GM19468 (cell line): Measurements from ENCODE around the gene TGFBRAP1.

Source experiments
- ATAC-seq: cut with Tn5 transposase; IDR thresholded peaks from one replicate; pipeline ENCODE4 v1.9.1; 2021; ENCODE audit warnings: mild to moderate bottlenecking, moderate library complexity, moderate number of reproducible peaks; ENCODE audit not compliant: unreplicated experiment; ENCODE audit errors: extremely low read depth

TGFBRAP1 gene

DNA sequence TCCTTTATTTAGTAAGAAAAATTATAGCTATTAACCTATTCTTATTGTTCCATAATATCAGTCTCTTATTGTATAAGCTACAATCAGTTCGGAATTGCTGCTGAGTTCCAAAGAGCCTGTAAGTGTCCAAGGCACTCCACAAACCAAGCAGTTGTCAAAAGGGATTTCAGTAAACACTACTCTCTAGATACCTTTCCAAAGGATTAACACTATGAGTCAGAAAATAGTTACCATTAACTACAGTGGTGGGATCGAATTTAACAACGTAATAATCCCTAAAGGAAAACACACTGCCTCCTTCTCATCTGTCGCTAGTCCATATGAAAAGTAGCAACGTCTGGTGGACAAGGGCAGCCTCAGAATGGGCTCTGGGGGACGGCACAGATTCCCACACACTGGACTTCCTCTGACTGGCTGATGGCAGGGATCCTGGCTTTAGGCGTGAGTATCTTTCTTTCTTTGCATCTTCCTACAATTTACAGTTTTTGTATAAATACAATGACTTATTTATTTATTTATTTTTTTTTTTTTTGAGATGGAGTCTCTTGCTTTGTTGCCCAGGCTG, 8.8 kb downstream of the TGFBRAP1 start:
- no peak for ATAC-seq

DNA sequence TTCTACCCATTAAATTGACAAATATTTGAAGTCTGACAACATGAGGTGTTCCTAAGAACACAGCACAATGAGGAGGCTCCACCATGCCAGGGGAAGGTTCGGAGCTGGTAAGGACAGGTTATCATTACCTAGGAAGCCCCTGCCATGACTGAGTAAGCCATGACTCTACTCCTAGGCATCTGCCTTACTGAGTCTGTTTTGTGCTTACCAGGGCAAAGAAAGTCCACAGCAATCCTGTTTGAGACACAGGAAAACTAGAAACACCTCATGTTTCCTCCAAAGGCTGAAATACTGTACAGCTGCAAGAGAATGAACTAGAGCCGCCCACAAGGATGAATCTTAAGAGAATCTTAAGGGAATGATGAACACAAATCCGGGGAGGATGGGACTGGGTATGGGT, 11.6 kb downstream of the TGFBRAP1 start:
- no peak for ATAC-seq

DNA sequence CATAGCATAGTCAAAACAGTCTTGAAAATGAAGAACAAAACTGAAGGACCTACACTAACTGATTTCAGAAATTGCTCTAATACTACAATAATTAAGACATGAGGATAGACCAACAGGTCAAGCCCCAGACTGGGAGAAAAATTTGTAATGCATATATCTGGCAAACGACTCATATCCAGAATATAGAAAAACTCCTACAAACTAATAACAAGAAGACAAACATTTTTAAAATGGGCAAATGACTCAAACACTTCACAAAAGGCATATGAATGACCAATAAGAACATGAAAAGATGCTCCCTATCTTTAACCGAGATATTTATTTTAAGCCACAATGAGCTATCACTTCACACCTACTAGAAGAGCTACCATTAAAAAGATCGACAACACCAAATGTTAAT, 14.2 kb downstream of the TGFBRAP1 start:
- peak; percentile 34 for ATAC-seq

DNA sequence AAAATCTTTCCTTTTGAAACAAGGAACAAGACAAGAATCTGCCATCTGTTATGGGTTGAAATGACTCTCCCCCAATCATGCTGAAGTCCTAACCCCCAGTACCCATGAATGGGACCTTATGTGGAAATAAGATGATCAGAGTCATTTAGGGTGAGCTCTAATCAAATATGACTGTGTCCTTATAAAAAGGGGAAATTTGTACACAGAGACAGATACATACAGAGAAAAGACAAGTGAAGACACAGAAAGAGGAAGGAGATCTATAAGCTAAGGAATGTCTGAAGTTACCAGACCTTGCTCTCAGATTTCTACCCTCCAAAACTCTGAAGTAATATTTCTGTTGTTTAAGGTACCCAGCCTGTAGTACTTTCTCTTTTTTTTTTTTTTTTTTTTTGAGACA, 15.7 kb downstream of the TGFBRAP1 start:
- ATAC-seq = no peak

DNA sequence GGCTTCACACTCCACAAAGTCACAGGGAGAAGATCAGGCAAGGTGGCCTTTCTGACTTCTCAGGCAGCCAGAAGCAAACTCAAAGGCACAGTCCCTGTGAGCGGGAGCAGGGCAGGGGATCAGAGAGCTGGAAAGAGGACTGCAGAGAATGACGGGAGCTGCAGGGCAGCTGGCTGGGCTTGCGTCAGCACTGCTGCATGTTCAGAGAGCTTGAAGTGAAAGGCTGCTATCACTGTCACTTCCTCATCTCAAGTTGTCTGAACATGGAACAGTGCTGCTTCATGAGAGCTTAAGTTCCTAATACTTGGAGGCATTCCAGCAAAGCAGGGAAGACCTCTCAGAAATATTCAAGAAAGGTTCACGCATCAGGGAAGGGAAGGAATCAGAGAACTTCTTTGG, 20.4 kb downstream of the TGFBRAP1 start:
- no peak for ATAC-seq

DNA sequence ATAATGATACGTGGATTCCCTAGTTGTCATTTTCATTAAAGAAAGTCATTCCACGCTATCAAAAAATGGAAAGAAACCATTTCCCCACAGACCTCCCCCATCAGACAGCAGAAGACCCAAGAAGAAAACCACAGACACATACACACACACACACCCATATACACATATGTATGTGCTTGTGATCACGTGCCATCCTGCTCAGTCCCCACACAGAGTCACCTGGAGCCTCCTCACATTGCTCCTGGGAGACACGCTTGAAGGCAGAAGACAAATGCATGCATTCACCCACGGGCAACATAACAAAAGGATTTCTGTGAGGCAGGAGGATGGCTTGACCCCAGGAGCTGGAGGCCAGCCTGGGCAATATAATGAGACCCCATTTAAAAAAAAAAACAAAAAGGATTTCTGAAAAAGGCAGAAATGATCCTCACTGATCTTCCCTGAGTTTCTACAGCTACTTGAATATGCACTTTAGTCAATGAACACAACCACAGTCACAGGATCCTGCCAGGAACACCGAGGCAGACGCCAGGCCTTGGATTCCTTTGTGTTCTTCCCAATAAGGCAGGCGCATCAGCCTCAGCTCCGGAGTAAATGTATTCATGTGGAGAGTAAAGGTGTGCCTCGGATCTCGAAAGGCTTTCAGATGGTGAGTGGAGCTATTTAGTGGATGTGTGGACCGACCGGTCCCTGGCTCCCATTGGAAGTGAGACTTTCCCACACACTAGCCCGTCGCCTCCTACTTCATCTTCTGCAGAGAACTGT, 21.0 kb downstream of the TGFBRAP1 start:
- no peak for ATAC-seq

DNA sequence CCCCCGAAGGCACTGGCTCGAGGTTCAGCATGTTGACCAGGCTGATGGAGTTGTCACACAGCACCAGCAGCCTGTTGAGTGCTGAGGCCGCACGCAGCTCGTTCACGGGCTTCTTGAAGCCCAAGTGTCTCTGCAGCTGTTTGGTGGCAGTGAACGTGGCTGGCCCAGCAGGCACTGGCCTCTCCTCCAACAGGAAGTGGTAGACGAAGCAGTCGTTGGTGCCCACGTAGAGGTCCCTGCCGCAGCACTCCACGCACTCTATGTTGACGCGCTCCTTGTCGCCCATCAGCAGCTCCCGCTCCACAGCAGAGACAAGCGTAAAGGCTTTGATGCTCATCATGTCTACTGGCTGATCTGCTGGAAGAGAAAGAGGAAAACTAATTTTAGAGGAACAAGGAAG, 21.6 kb downstream of the TGFBRAP1 start:
- ATAC-seq = no peak

DNA sequence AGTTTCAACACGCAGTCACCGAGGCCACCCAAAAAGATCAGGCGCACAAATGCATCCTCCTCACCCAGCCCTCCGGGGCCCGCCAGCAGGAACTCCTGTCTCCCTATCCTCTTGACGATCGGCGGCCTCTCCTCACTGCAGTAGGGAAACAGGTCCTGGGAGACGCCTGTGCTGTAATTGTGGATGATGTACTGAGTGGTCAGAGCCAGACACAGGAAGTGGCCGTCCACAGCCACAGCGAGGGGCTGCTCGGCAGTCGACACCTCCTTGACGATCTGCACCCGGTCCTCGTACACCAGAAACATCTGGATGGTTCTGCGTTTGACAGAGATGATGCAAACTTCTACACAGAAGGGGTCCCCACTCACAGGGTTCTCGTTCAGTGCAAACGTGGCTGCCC, 22.0 kb downstream of the TGFBRAP1 start:
- no peak for ATAC-seq

DNA sequence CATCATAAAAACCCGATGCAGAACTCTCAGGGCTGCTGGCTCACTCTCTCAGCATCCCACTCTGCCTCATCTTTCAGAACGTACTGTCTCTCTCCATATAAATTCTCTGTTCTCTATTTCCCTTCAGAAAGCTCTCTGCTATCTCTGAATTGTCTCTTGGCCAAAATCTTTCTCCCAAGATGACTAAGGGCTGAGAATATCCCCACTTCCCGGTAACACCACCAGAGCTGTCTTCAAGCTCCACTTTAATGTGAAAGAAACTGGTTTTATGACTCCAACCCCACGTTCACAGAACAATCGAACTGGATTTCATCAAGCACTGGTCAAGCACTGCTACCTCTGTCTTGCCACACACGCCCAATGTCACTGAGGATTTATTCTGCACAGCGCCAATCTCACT, 22.4 kb downstream of the TGFBRAP1 start:
- ATAC-seq = no peak

DNA sequence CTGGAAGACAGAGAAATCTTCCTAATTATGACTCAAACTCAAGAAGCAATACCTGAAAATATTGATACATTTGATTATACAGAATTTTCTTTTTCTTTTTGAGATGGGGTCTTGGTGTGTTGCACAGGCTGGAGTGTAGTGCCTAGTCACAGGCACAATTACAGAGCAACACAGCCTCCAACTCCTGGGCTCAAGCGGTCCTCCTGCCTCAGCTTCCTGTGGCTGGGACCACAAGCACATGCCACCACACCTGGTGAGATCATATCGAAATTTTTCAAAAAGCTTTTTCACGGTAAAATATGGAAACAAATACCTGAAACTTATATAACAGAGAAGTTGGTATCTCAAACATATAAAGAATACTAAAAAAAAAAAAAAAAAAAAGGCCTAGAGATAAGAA, 27.9 kb downstream of the TGFBRAP1 start:
- no peak for ATAC-seq

DNA sequence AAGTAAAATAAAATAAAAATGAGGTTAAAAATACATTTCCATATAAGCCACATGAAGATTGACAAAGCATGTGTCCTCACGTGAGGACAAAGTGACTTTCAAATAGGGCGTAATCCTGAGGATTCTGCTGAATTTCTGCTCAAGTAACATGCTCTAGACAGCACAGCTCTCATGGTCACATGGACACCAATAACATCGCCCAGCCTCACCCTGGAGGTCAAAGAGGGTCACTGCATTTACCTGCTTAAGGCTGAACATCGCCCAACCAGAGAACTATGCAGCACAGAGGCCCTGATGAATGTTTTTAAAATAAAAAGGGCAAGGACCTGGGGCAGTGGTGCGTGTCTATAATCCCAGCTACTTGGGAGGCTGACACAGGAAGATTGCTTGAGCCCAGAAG, 30.2 kb downstream of the TGFBRAP1 start:
- no peak for ATAC-seq

DNA sequence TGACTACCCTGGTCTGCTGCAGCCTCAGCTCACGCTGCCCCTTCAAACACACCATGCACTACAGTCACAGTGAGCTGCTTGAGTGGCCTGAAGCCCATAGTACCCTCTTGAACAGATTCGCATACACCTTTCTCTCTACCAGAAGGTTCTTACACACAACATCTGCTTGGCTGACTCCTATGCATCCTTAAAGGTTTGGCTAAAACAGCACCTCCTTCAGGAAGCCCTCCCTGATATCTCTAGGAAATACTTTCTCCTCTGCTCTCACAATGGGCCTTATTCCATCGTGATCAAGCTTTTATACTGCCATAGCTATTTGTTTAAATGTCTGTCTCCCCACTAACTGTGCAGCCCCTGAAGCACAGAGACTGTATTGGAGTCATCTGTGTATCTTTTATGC, 31.5 kb downstream of the TGFBRAP1 start:
- ATAC-seq = no peak

DNA sequence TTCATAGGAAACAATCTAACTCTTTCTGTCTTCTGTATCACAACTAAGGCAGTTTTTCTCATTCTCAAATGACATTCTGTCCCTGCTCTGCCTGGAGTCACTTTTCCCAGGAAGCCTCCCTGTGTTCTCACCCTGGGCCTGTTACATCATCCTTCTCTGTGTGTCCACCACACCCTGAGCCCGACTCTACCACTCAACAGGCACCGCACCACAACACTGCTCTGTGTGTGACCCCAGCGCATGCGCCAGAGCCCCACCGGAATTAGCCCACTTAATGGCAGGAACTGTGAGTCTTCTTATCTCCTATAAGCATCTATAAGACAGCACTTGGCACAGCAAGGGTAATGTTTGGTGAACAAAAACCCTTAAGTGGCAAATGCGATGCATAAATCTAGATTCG, 32.3 kb downstream of the TGFBRAP1 start:
- no peak for ATAC-seq

DNA sequence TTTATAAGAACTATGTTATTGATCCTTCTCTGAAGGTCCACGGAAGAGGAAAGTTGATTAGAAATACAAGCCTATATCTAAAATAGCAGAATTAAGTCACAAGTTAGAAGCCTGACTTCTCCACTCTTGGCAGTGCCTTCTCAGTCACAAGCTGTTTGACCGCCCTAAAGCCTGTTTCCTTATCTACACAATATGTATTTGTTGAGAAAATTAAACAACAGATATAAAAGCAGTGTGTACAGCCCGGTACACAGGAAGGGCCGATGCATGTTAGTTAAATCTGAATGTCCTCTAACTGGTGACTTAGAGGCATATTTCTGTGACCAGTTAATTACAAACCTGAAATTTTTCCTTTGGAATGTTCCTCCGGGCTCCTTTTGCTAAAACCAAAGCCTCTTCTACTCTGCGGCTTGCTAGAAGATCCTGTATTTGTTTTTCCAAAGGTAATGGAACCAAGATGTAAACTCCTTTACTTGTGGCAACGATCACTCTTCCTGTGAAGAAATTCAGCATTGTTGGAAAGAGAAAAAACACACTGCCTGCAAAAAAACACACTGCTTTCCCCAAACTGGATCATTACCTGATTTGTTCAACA, 33.4 kb downstream of the TGFBRAP1 start:
- no peak for ATAC-seq

DNA sequence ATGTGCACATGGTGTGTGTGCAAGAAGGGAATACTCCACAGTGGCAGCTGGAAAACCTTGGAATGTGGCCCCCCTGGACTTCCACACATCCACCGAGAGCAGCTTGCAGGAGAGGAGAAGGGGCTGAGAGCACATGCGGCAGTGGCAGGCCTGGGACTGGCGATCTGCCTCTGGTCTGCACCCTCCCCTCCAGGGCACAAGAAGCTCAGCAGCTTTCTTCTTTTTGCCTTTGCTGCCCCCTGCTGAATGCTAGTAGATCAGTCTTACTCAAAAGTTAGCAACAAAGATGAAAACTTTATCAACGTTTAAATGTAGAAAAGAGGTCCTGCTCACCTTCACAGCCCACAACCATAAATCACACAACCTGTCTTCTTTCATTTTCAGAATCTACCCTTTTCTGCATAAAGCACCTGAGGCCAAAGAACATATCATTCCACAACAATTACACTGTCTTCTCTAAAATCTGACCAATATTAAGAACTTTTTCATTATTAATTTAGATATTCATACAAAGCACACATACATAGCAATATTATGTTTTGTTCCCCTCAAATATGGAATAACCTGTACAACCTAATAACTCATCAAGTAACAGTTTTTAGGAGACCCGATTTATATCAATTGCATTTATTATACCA, 34.6 kb downstream of the TGFBRAP1 start:
- ATAC-seq = no peak

DNA sequence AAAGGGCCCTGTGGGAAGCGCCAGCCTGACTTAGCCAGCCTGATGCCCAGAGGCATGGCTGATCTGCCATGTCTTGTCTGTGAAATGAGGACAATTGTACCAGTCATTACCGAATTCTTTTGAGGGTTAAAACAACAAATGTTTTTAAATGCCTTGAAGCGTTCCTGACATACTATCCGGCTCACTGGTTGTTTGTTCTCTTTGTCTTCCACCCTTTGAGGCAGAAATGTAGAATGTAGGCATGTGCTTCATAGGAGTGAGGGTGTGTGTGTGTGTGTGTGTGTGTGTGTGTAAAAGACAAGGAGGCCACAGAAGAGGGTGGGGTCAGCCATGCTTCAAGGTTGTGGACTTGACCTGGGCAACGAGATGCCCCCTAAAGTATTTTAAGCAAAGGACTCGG, 35.5 kb downstream of the TGFBRAP1 start:
- ATAC-seq = no peak

DNA sequence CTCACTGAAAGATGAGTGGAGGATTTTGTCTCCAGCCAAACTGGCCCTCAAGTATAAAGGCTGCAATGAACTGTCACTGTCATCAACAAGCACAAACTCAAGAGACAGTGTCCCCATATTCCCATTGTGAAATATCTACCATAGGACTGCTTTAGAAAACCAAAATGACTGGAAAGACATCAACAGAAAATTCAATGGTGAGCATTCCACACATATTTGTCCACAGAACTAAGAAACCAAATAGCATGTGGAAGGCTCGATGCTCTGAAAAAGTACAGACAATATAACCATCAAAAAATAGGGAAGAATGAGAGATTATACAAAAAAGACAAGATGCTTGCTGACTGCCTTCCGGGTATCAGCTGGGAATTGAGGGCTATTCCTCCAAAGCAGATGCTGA, 37.6 kb downstream of the TGFBRAP1 start:
- ATAC-seq = no peak

DNA sequence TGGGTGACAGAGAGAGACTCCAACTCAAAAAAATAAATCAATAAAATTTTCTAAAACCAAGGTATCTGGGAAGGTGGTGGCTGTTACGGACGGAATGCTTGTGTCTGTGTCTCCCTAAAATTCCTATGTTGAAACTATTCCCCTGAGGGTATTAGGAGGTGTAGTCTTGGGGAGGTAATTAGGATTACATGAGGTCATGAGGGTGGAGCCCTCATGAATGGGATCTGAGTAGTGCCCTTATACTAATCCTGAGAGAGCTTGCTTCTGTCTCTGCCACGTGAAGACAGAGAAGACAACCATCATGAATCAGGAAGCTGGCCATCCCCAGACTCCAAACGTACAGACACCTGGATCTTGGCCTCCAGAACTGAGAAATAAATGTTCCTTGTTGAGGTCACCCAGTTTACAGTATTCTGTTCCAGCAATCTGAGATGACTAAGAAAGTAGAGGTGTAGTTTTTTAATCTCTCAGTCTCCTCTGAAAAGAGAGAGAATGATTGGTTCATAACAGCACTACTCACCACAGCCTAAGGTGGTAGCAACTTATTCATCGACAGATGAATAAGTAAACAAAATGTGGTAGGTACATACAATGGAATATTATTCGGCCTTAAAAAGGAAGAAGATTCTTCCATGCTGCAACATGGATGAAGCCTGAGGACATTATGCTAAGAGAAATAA, 38.4 kb downstream of the TGFBRAP1 start:
- ATAC-seq = no peak

DNA sequence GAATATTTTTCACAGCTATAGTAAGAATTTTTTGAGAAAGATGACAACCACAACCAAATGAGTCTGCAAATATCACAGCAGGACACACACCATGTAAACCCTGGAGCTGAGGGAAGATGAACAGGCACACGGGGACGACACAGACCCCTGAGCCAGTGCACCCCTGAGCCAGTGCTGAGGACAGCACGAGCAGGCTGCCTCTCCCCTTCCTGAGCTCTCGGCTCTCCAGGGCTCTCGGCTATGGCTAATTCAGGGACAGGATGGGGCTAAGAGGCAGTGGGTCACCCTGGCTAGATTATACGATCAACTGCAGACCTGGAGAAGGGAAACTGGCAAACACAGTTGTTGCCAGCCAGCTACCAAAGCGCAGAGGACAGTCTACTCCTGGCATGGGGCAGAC, 41.4 kb downstream of the TGFBRAP1 start:
- no peak for ATAC-seq

DNA sequence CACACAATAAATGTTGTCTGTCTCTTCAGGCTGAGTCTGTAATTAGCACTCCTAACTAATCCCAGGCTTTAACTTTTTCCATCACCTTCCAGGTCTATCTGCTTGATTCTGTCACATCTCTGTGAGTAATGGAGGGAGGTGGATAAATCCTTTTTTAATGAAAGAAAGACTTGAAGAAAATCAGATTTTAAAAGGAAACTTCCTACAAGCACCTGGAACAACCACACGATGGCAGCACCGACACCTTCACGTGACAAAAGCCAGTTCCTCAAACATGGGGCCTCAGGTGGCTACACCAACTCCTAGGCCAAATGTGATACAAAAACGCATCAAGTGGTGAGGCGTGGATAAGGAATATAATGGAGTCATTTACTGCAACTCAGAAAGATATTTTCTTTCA, 41.8 kb downstream of the TGFBRAP1 start:
- no peak for ATAC-seq

DNA sequence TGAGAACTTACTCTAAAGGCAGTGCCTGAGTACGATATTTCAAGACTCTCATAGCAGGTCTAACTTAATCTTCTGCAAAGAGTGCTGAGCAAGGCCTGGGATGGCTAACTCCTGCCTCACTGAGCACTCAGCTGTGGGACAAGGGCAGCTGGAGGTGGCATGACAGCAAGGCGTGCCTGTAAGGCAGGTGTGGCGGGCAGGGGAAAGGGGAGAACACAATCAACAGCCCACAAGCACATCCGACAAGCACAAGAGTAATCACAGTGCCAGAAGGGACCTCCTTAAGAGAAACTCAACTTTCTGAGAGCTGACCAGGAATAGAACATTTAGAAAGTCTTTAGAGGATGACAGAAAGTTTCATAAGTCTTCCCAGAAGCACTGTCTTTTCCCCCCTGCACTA, 46.0 kb downstream of the TGFBRAP1 start:
- no peak for ATAC-seq
